ENCODE measurements around the gene TXNL4B. TPM values are rescaled to one million over a fixed set of nuclear protein-coding genes. Genes with fewer than 3 reads are reported as not detected.
"Not testable (repeated sequence)": the region's sequence is repeated elsewhere in the genome, so short reads cannot be mapped to it uniquely, and the experiment has no call there.

TXNL4B gene
- total RNA-seq, 2 experiments from 2014 or later: 18.3 to 20.1 TPM

DNA sequence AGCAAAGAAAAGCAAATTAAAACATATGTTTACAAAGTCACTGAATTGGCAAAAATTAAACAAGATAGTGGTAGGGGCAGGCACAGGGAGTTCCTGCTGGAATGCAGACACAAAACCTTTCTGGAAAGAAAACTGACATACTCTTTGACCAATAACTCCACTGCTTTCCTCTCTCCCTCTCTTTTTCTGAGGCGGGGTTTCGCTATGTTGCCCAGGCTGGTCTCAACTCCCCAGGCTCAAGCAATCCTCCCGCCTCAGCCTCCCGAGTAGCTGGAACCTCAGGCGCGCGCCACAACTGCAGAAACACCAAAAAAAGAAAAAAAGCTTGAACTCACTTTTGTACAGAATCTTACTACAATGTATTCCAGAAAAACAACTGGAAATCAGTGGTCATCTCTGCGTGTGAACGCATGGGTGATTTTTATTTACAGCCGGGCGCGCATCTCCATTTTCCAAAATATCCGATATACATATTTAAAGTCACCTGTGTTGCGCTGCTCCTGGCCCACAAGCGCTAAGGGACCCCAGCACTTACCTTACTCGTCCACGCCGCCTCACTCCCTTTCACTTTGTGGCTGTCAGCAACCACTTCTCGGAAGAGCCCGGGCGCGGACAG lies 480 bp downstream of the TXNL4B start:
- no peaks in the 10 kb centered on the region for H3K27me3 Mint-ChIP-seq
- no peaks in the 10 kb centered on the region for H3K9me3 Mint-ChIP-seq
- H3K4me1 Mint-ChIP-seq (ENCODE audit: low read depth): peaks cover 33% of the 10 kb centered on the region
- POLR2A ChIA-PET: interaction anchor here (0.6 to 1.3 kb wide), 4 partner anchors 10 to 419 kb away, joined by 3 to 8 read pairs (median 4); partner anchors contain the start of gene IST1
- DNase-seq: peak; percentile 28
- CTCF ChIA-PET: interaction anchor here (1.0 kb wide), 1 partner anchor 132 kb away, joined by 3 read pairs; no protein-coding TSS in a partner anchor
- peaks cover 26% of the 10 kb centered on the region for H3K36me3 Mint-ChIP-seq
- peak overlapping the region; percentile 94 for H3K27ac Mint-ChIP-seq
- H3K4me3 Mint-ChIP-seq: peak overlapping the region; percentile 96
- intact Hi-C loops (cut with micrococcal nuclease): loop anchor here (1.0 to 5.0 kb wide), 8 partner anchors 24 to 611 kb away; partner anchors contain the start of genes AP1G1, DHODH, IST1 and PHLPP2

GRCh38 chr16:72091217-72091616 lies 2.2 kb downstream of the TXNL4B start:
- POLR2A ChIA-PET: interaction anchor here (1.0 kb wide), 1 partner anchor 73 kb away, joined by 3 read pairs; no protein-coding TSS in a partner anchor
- CTCF ChIA-PET: no interaction called here
- DNase-seq: no peak
- no peak overlapping the region for H3K27ac Mint-ChIP-seq
- peaks cover 25% of the 10 kb centered on the region for H3K36me3 Mint-ChIP-seq
- peaks cover 31% of the 10 kb centered on the region for H3K4me1 Mint-ChIP-seq (ENCODE audit: low read depth)
- intact Hi-C loops (cut with micrococcal nuclease): loop anchor here (5.0 kb wide), 2 partner anchors 369 to 609 kb away; partner anchors contain the start of gene PHLPP2
- H3K27me3 Mint-ChIP-seq: no peaks in the 10 kb centered on the region
- peak overlapping the region; percentile 9 for H3K4me3 Mint-ChIP-seq
- H3K9me3 Mint-ChIP-seq: no peaks in the 10 kb centered on the region

DNA sequence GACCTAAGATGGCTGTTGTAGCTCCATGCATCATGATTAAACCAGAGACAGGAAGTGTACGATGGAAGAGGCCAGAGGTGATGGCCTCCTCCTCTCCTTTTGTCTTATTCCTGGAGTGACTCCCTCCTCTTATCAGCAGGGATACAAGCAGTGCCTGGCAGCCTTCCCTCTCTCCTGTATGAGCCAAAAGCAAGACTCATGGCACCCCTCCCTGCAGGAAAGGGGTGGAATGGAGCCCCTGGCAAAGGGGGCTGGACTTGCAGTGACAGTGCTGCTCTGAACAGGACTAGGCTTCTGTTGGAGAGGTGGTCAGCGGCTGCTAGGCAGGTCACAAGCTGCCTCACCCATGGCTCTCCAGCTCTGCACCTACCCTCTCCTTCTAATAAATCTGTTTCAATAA lies 8.4 kb downstream of the TXNL4B start:
- H3K27me3 Mint-ChIP-seq: no peaks in the 10 kb centered on the region
- no peaks in the 10 kb centered on the region for H3K4me1 Mint-ChIP-seq (ENCODE audit: low read depth)
- peaks cover 7% of the 10 kb centered on the region for H3K9me3 Mint-ChIP-seq
- no peak overlapping the region for H3K27ac Mint-ChIP-seq
- intact Hi-C loops (cut with micrococcal nuclease): no loop called here
- DNase-seq: no peak
- H3K36me3 Mint-ChIP-seq: peaks cover 47% of the 10 kb centered on the region
- CTCF ChIA-PET: interaction anchor here (1.0 kb wide), 1 partner anchor 40 kb away, joined by 3 read pairs; no protein-coding TSS in a partner anchor
- POLR2A ChIA-PET: no interaction called here
- H3K4me3 Mint-ChIP-seq: no peak overlapping the region

GRCh38 chr16:72084445-72084844 lies 9.0 kb downstream of the TXNL4B start:
- no peak for DNase-seq
- POLR2A ChIA-PET: interaction anchor here (1.8 kb wide), 1 partner anchor 9 kb away, joined by 4 read pairs; the partner anchor contains the start of genes DHX38 and TXNL4B
- CTCF ChIA-PET: interaction anchor here (1.0 kb wide), 1 partner anchor 40 kb away, joined by 3 read pairs; no protein-coding TSS in a partner anchor
- intact Hi-C loops (cut with micrococcal nuclease): no loop called here
- Mint-ChIP-seq H3K36me3 (peaks cover 46% of the 10 kb centered on the region), H3K27ac (no peak overlapping the region), H3K27me3 (no peaks in the 10 kb centered on the region), H3K9me3 (peaks cover 7% of the 10 kb centered on the region), H3K4me3 (no peak overlapping the region), H3K4me1 (ENCODE audit: low read depth) (no peaks in the 10 kb centered on the region)

- Mint-ChIP-seq H3K4me1 (ENCODE audit: low read depth) (no peaks in the 10 kb centered on the region), H3K4me3 (no peak overlapping the region), H3K27ac (no peak overlapping the region), H3K9me3 (peaks cover 7% of the 10 kb centered on the region), H3K36me3 (peaks cover 40% of the 10 kb centered on the region), H3K27me3 (no peaks in the 10 kb centered on the region)
- intact Hi-C loops (cut with micrococcal nuclease): no loop called here
- ChIA-PET POLR2A (interaction anchor here (1.8 kb wide), 1 partner anchor 10 kb away, joined by 4 read pairs; the partner anchor contains the start of genes DHX38 and TXNL4B), CTCF (no interaction called here)
- DNase-seq: no peak
Observed at GRCh38 chr16:72083778-72084404, 9.5 kb downstream of the TXNL4B start.

GRCh38 chr16:72076991-72077706 lies 16.3 kb downstream of the TXNL4B start:
- H3K4me3 Mint-ChIP-seq; H3K27me3 Mint-ChIP-seq; H3K4me1 Mint-ChIP-seq (ENCODE audit: low read depth); H3K27ac Mint-ChIP-seq; DNase-seq; CTCF ChIA-PET; H3K36me3 Mint-ChIP-seq; H3K9me3 Mint-ChIP-seq; intact Hi-C loops (cut with micrococcal nuclease): not testable (repeated sequence)
- POLR2A ChIA-PET: interaction anchor here (0.5 kb wide), 1 partner anchor 11 kb away, joined by 3 read pairs; no protein-coding TSS in a partner anchor

- CTCF ChIA-PET; DNase-seq; POLR2A ChIA-PET; H3K4me1 Mint-ChIP-seq (ENCODE audit: low read depth); H3K36me3 Mint-ChIP-seq; H3K27ac Mint-ChIP-seq; H3K27me3 Mint-ChIP-seq; H3K9me3 Mint-ChIP-seq; intact Hi-C loops (cut with micrococcal nuclease); H3K4me3 Mint-ChIP-seq: not testable (repeated sequence)
Observed at GRCh38 chr16:72075067-72075466, 18.4 kb downstream of the TXNL4B start.

DNA sequence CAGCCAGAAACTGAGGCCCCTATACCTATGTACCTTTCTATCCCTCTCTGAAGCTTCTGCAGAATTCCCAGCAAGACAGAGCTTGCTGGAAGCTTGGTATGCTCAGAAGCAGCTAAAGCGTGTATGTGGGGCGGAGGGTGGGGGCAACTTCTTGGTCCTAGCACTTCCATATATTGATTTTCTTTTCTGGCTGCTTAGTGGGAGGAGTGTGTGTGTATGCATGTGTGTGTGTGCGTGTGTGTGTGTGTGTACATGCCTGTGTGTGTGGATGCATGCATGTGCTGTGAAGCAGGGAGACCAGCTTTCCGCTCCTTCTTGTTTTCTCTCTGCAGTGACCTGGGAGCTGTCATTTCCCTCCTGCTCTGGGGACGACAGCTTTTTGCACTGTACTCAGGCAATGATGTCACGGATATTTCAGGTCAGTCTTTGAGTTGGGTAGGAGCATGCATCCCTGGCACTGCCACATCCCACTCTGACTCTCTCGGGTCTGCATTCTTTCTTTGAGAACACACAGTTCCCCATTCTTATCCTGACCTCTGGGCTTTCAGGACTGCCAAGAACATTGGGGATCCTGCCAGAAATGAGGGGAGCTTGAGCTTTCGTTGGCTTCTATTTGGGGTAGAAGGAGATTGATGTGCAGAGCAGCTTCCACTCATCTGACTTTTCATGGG lies 19.7 kb downstream of the TXNL4B start:
- POLR2A ChIA-PET: no interaction called here
- Mint-ChIP-seq H3K27me3 (no peaks in the 10 kb centered on the region), H3K36me3 (no peaks in the 10 kb centered on the region), H3K4me3 (no peak overlapping the region), H3K27ac (no peak overlapping the region), H3K4me1 (ENCODE audit: low read depth) (no peaks in the 10 kb centered on the region), H3K9me3 (no peaks in the 10 kb centered on the region)
- intact Hi-C loops (cut with micrococcal nuclease): no loop called here
- CTCF ChIA-PET: no interaction called here
- no peak for DNase-seq

DNA sequence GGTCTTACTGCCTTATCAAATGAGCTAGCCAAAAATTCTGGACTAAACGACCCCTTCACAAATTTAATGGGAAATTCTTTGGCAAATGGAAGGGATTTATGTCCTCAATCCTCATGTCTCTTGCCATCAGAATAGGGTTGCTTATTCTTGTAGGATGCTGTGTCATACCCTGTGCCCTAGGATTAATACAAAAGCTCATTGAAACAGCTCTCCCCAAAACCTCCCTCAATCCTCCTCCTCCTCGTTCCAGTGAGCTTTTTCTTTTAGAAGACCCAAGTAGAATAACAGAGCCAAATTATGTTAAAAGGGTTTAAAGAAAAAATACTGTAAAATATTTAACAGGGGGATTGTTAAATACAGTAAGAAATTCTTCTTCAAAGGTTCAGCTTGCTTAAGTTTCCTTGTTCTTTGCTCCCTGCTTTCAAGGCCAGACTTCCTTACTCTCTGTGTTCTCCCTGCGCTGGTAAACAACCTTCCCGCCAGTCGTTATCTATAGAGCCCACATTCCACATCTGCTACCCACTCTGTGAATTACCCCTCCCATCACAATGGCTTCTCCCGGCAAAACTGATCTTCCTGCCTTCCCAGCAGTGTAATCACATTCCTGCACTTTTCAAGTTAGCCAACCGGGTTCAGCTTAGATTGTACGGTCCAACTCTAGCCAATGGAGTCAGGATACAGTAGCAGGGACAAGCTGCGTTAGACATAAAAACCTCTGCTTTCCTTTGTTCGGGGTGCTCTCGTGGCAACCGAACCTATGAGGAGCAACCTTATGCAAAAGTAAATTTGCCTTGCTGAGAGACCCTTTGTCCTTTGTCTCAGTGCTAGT lies 20.7 kb downstream of the TXNL4B start:
- Mint-ChIP-seq H3K4me3 (no peak overlapping the region), H3K36me3 (no peaks in the 10 kb centered on the region), H3K4me1 (ENCODE audit: low read depth) (no peaks in the 10 kb centered on the region), H3K9me3 (no peaks in the 10 kb centered on the region), H3K27ac (no peak overlapping the region), H3K27me3 (no peaks in the 10 kb centered on the region)
- DNase-seq: no peak
- intact Hi-C loops (cut with micrococcal nuclease): no loop called here
- ChIA-PET POLR2A (no interaction called here), CTCF (no interaction called here)

DNA sequence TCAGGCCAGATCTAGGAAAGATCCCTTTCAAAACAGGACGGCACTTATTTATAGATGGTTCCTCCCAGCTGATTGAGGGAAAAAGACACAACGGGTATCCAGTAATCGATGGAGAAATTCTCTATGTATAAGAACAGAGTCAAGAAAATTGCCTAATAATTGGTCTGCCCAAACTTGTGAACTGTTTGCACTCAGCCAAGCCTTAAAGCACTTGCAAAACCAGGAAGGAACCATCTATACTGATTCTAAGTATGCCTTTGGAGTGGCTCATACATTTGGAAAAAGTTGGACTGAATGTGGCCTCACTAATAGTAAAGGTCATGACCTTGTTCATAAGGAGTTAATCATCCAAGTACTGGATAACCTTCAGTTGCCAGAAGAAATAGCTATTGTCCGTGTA lies 24.5 kb downstream of the TXNL4B start:
- H3K4me1 Mint-ChIP-seq (ENCODE audit: low read depth): no peaks in the 10 kb centered on the region
- H3K36me3 Mint-ChIP-seq: no peaks in the 10 kb centered on the region
- H3K9me3 Mint-ChIP-seq: no peaks in the 10 kb centered on the region
- CTCF ChIA-PET: no interaction called here
- H3K27ac Mint-ChIP-seq: no peak overlapping the region
- POLR2A ChIA-PET: no interaction called here
- intact Hi-C loops (cut with micrococcal nuclease): loop anchor here (2.0 kb wide), 1 partner anchor 24 kb away; the partner anchor contains the start of genes DHX38 and TXNL4B
- H3K27me3 Mint-ChIP-seq: no peaks in the 10 kb centered on the region
- no peak for DNase-seq
- H3K4me3 Mint-ChIP-seq: no peak overlapping the region

- Mint-ChIP-seq H3K36me3 (no peaks in the 10 kb centered on the region), H3K27ac (no peak overlapping the region), H3K9me3 (no peaks in the 10 kb centered on the region), H3K4me3 (no peak overlapping the region), H3K4me1 (ENCODE audit: low read depth) (no peaks in the 10 kb centered on the region), H3K27me3 (no peaks in the 10 kb centered on the region)
- CTCF ChIA-PET: interaction anchor here (0.6 to 1.7 kb wide), 4 partner anchors 28 to 332 kb away, joined by 3 to 4 read pairs (median 4); no protein-coding TSS in a partner anchor
- DNase-seq: no peak
- POLR2A ChIA-PET: no interaction called here
- intact Hi-C loops (cut with micrococcal nuclease): loop anchor here (1.0 kb wide), 1 partner anchor 33 kb away; no protein-coding TSS in a partner anchor
Observed at GRCh38 chr16:72066747-72067146, 26.7 kb downstream of the TXNL4B start.

Measured in activated CD4-positive, alpha-beta memory T cell treated with anti-CD3 and anti-CD28 coated beads for 36 hours (primary cell).